GM12878 (cell line): ENCODE results near the gene SMIM38. TPM values are rescaled to one million over a fixed set of nuclear protein-coding genes. Genes with fewer than 3 reads are reported as not detected.

Experiments
- ATAC-seq: fragments of 200-7000 bp; cut with Tn5 transposase; 3 replicates; pipeline ENCODE4 v1.9.1; 2020; ENCODE audit warnings: mild to moderate bottlenecking, moderate library complexity
- BruUV-seq: library from RNA; stranded (reverse); fragments of 400-500 nt; replicated peaks from 2 replicates; lab custom pipeline; 2021; lab: Mats Ljungman, UMichigan
- CTCF ChIA-PET: fragments of 300-600 bp; sonication (Branson Sonifier 250); formaldehyde crosslinking; extraction: SDS; loops from one replicate; lab custom pipeline; 2021; ENCODE audit warnings: inconsistent platforms; lab: Yijun Ruan, JAX
- POLR2A ChIA-PET: fragments of 350-600 bp; formaldehyde crosslinking; extraction: SDS; loops from one replicate; lab custom pipeline; 2021; ENCODE audit warnings: inconsistent platforms; lab: Charles Lee
- RAD21 ChIA-PET: fragments of 300-600 bp; sonication (Branson Sonifier 250); formaldehyde crosslinking; loops from one replicate; lab custom pipeline; 2023; ENCODE audit warnings: antibody characterized with exemption; ENCODE audit not compliant: unreplicated experiment; lab: Charles Lee
- SMC1A ChIA-PET: fragments of 300-600 bp; sonication (Branson Sonifier 250); formaldehyde crosslinking; loops from one replicate; lab custom pipeline; 2023; ENCODE audit not compliant: unreplicated experiment, uncharacterized antibody; lab: Charles Lee
- DNase-seq: peaks from one replicate; pipeline ENCODE4 v3.0.0-alpha.2; 2011; ENCODE audit warnings: low read depth, low spot score
- FAIRE-seq: peaks from 3 replicates; lab custom pipeline; 2011; peaks lifted over from hg19 to GRCh38; lab: Jason Lieb, UNC
- H2AFZ ChIP-seq: 2 replicates; pipeline ENCODE4 v1.6.0; 2011; ENCODE audit warnings: low read depth, low read length, control low read depth; ENCODE audit not compliant: control insufficient read depth
- H3K27ac ChIP-seq: 2 replicates; pipeline ENCODE4 v1.5.1; 2011; ENCODE audit warnings: control low read depth; ENCODE audit not compliant: control insufficient read depth, insufficient read depth
- H3K27me3 ChIP-seq, 2 experiments: replicated peaks in 1 of 2; 2 replicates each; pipeline versions ENCODE4 v1.6.0 to v1.6.1; 2011; ENCODE audit warnings: low read length in 1 of 2; ENCODE audit not compliant: control insufficient read depth in 2 of 2, insufficient read depth in 2 of 2
- H3K36me3 ChIP-seq, 2 experiments: 2 replicates each; pipeline ENCODE4 v1.5.1; 2011; ENCODE audit warnings: low read length in 1 of 2; ENCODE audit not compliant: control insufficient read depth in 2 of 2, insufficient read depth in 2 of 2
- H3K4me1 ChIP-seq: 2 replicates; pipeline ENCODE4 v1.6.1; 2011; ENCODE audit warnings: mild to moderate bottlenecking, low read length, moderate library complexity, mixed read lengths; ENCODE audit not compliant: control insufficient read depth, insufficient read depth
- H3K4me2 ChIP-seq: 2 replicates; pipeline ENCODE4 v1.6.0; 2011; ENCODE audit warnings: control low read depth; ENCODE audit not compliant: control insufficient read depth, insufficient read depth
- H3K4me3 ChIP-seq: fragments of 200-600 bp; sonication (generic); 2 replicates; pipeline ENCODE4 v1.5.1; 2016
- H3K79me2 ChIP-seq: 2 replicates; pipeline ENCODE4 v1.6.0; 2011; ENCODE audit warnings: low read length; ENCODE audit not compliant: control insufficient read depth, insufficient read depth
- H3K9ac ChIP-seq: 2 replicates; pipeline ENCODE4 v1.8.0; 2011; ENCODE audit warnings: low read length, control low read depth, mixed read lengths; ENCODE audit not compliant: control insufficient read depth, insufficient read depth
- H3K9me3 ChIP-seq: replicated peaks from 3 replicates; pipeline ENCODE4 v1.5.1; 2011; ENCODE audit warnings: mild to moderate bottlenecking, low read length; ENCODE audit not compliant: control insufficient read depth, insufficient read depth
- H4K20me1 ChIP-seq: 2 replicates; pipeline ENCODE4 v1.6.0; 2011; ENCODE audit not compliant: control insufficient read depth, insufficient read depth
- BCL11A ChIP-seq: IDR thresholded peaks from 2 replicates; pipeline ENCODE4 v1.6.1; 2011; ENCODE audit warnings: low read depth, low read length
- BRCA1 ChIP-seq: IDR thresholded peaks from 2 replicates; pipeline ENCODE4 v1.6.1; 2011; ENCODE audit warnings: low read depth, low read length, improper control_type of control experiment
- CREB1 ChIP-seq: IDR thresholded peaks from 2 replicates; pipeline ENCODE4 v1.6.1; 2012; ENCODE audit warnings: low read depth, mild to moderate bottlenecking, inconsistent platforms
- DPF2 ChIP-seq: fragments of 450-650 bp; IDR thresholded peaks from 2 replicates; pipeline ENCODE4 v1.6.1; 2017; ENCODE audit warnings: mild to moderate bottlenecking
- EED ChIP-seq: sonication (generic); IDR thresholded peaks from 2 replicates; pipeline ENCODE4 v1.6.1; 2016; ENCODE audit warnings: antibody characterized with exemption, low read depth
- SIN3A ChIP-seq: IDR thresholded peaks from 2 replicates; pipeline ENCODE4 v1.6.1; 2012; ENCODE audit warnings: low read depth, low read length, improper control_type of control experiment
- WGBS: methylation state at CpG from one replicate; pipeline ENCODE4 v1.1.6; 2016; ENCODE audit warnings: low lambda C conversion rate; ENCODE audit not compliant: insufficient replicate concordance, insufficient coverage; ENCODE audit errors: missing lambda C conversion rate; 5-methylcytosine and 5-hydroxymethylcytosine counted together
- in situ Hi-C: fragments of 300-500 bp; cut with MboI; formaldehyde crosslinking; loops from 9 replicates; pipeline ENCODE4 v1.14.3; 2018; ENCODE audit warnings: mixed read lengths
- intact Hi-C: fragments of 100-400 bp; cut with micrococcal nuclease; formaldehyde crosslinking; loops from one replicate; pipeline ENCODE4 v1.14.2; 2022; ENCODE audit not compliant: unreplicated experiment
- polyA plus RNA-seq, 11 experiments: library from polyadenylated mRNA; depleted of rRNA in 4 of 11; unstranded in 6 of 11; stranded (reverse) in 5 of 11; fragments of >200 nt; fragmentation: Nextera tagmentation in 4 of 11; fragmentation: Illumina TruSeq in 1 of 11; extraction: Ambion mirVana in 4 of 11; extraction: Trizol in 1 of 11; gene quantifications; 1 replicate in 1 of 11; 2 replicates in 10 of 11; pipeline versions ENCODE4 v1.2.1 to v1.2.3, GENCODE V29; 2011 to 2016; ENCODE audit warnings: inconsistent platforms in 2 of 11, missing spikeins in 2 of 11, low read depth in 1 of 11
- total RNA-seq, 4 experiments: library from RNA; depleted of rRNA in 3 of 4; stranded (reverse); fragments of >200 nt in 3 of 4; fragmentation: Illumina TruSeq in 1 of 4; extraction: Trizol in 1 of 4; gene quantifications; 2 replicates each; pipeline versions ENCODE4 v1.2.1 to v1.2.3, GENCODE V29; 2013 to 2021

The SMIM38 gene
- total and polyA plus RNA-seq, 10 of the 15 experiments (the other 5 are each of a cell fraction or from before 2014, with no cell fraction given): 0.15 to 5.0 (median 2.1) TPM; not detected in 1

DNA sequence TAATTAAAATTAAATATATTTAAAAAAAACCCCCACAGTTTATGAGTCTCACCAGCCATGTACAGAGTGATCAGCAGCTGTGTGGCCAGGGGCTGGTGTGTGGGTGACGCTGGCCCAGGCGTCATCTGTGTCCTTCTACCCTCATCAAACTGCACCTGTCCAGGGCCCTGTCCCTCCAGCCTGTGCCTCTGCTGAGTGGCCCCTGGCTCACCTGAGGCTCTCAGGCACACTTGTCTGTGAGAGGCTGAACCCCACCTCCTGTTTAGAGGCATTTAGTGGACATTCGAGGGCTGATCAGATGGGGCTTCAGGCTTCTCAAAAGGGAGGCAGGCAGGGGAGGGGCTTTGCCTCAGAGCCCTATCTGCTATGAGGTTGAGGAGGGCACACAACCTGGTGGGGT lies 29.9 kb upstream of the SMIM38 start:
- no peak for TF ChIP-seq EED
- TF ChIP-seq CREB1: no peak
- no peak for TF ChIP-seq DPF2
- Histone ChIP-seq H3K9ac (no peak overlapping the region), H3K36me3 (no peaks in the 10 kb centered on the region), H3K9me3 (peaks cover 2% of the 10 kb centered on the region; the same call in 2 of the 3 replicates), H3K4me2 (no peak overlapping the region), H4K20me1 (no peaks in the 10 kb centered on the region), H3K27me3 (no peaks in the 10 kb centered on the region), H2AFZ (no peak overlapping the region), H3K79me2 (no peaks in the 10 kb centered on the region), H3K4me1 (peaks cover 19% of the 10 kb centered on the region), H3K27ac (no peak overlapping the region), H3K4me3 (no peak overlapping the region)
- in situ Hi-C loops (no loop called here), intact Hi-C loops (no loop called here)
- WGBS: 80% methylated on average over 3 of the region's 3 CpGs
- RAD21 ChIA-PET: no interaction called here
- no peak for FAIRE-seq
- BruUV-seq: no TSS peak
- SMC1A ChIA-PET: no interaction called here
- CTCF ChIA-PET: interaction anchor here (0.6 kb wide), 1 partner anchor 28 kb away, joined by 4 read pairs; no protein-coding TSS in a partner anchor
- POLR2A ChIA-PET: no interaction called here
- ATAC-seq: no peak
- DNase-seq: no peak

DNA sequence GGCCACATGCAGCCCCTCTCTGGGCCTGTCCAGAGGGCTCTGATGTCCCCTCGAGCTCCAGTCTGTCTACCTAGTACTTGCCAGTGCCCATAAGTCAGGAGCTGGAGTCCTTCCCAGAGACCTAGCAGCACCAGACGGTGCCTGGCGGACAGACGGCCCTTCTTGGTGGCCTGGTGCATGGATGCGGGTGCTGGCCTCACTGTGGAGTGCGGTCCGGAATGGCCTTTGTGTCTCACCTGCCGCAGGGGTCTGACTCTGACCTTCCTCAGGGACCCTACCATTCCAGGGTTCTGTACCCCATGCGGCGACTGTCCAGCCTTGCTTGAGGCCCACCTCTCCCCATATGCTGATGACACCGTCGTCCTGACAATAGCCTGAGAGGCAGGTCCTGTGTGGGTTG lies 29.4 kb upstream of the SMIM38 start:
- TF ChIP-seq SIN3A (no peak), BCL11A (no peak), BRCA1 (no peak)
- ATAC-seq (no peak), DNase-seq (no peak), FAIRE-seq (no peak)
- Histone ChIP-seq H3K27ac (no peak overlapping the region), H2AFZ (no peak overlapping the region), H3K79me2 (no peaks in the 10 kb centered on the region), H4K20me1 (no peaks in the 10 kb centered on the region), H3K9me3 (peaks cover 2% of the 10 kb centered on the region; the same call in 2 of the 3 replicates), H3K4me2 (no peak overlapping the region), H3K27me3 (no peaks in the 10 kb centered on the region), H3K36me3 (no peaks in the 10 kb centered on the region), H3K4me3 (no peak overlapping the region), H3K9ac (no peak overlapping the region), H3K4me1 (peaks cover 19% of the 10 kb centered on the region)
- WGBS: 75% methylated on average over 12 of the region's 12 CpGs
- SMC1A ChIA-PET: no interaction called here
- in situ Hi-C loops: no loop called here
- intact Hi-C loops: no loop called here
- POLR2A ChIA-PET: no interaction called here
- CTCF ChIA-PET: no interaction called here
- RAD21 ChIA-PET: no interaction called here
- no TSS peak for BruUV-seq
